NCI-H1694 treated with DMSO at 0.1 percent for 48 hours (cell line): ENCODE results near the gene DPYSL4.

Source experiments
- DNase-seq: peaks from one replicate; lab custom pipeline; 2025; lab: John Stamatoyannopoulos, UW

DPYSL4 gene

DNA sequence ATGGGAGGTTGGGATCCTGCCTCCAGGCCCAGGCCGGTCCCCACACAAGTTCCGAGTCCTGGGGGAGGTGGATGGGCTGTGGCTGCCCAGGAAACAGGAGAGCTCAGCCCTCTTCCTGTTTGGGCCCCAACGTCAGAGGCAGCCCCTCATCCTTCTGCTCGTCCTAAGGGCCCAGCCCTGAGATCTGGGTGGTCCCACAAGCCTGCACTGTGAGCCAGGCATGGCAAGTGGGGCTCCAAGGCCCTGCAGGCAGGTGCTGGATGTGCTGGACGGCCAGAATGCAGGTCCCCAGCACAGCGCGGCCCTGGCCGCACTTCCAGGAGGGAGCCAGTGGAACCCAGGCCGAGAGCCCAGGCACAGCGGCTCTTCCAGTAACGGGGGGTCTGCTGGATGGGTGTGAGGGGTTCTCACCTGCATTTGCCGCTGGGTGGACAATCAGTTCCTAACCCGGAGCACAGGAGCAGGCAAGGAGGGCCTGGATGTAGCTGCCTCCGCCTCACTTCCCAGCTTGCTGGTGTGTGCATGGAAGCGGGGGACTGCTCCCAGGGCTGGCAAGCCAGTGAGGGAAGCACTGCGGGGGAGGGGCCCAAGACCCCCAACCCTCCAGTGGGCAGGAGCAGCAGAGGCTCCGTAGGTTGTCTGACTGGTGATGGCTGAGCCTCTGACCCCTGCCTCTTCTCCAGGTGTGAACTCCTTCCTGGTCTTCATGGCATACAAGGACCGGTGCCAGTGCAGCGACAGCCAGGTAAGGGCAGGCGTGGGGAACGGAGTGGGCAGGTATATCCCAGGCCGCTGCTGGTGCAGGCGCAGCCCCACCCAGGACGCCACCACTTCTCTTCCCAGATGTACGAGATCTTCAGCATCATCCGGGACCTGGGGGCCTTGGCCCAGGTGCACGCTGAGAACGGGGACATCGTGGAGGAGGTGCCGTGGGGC lies 9.7 kb downstream of the DPYSL4 start:
- no peak for DNase-seq

DNA sequence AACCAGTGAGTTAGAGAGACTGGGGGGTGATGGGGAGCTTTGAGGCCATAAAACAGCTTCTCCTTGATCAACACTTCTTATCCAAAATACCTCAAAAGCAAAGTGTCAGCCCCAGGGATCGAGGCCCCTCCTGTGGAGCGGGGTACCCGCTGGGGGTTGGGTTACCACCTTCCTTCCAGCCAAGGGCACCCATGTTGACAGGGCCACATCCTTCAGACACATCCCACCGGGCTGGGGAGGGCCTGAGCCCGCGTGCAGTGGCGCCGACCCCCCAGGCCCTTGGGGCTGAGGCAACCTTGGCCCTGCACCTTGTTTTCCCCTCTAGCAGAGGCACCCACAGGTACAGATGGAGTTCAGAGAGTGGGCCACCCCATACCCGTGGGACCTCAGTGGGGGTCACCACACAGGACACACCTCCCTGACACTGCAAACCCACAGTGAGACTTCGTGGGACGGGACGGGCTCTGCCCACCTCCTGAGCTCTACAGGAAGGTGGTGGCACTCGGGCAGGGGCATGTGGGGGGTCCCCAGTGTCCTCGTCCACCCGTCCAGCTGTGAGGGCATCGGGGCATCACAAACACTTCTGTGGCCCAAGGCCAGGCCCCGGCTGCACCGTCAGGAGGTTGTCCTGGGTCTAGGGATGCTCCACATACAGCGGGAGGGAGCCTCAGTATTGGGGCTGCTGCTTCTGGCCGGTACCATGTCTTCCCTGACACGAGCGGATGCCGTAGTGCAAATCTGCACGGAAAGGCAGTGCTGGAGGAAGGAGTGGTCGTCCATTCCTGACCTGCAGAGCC lies 10.7 kb downstream of the DPYSL4 start:
- no peak for DNase-seq

DNA sequence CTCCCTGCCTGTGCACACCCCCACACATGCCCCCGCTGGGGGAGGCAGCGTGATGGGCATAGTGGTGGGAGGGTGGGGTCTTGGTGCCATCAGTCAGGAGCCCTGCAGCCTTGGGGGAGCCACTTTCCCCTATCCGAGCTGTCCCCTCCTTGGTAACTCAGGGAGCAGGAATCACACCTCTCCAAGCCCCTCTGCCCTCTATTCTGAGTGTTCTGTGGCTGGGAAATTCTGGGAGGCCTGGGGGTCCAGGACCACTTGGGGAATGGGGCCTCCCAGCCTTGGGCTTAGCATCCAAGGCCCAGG lies 11.3 kb downstream of the DPYSL4 start:
- no peak for DNase-seq

DNA sequence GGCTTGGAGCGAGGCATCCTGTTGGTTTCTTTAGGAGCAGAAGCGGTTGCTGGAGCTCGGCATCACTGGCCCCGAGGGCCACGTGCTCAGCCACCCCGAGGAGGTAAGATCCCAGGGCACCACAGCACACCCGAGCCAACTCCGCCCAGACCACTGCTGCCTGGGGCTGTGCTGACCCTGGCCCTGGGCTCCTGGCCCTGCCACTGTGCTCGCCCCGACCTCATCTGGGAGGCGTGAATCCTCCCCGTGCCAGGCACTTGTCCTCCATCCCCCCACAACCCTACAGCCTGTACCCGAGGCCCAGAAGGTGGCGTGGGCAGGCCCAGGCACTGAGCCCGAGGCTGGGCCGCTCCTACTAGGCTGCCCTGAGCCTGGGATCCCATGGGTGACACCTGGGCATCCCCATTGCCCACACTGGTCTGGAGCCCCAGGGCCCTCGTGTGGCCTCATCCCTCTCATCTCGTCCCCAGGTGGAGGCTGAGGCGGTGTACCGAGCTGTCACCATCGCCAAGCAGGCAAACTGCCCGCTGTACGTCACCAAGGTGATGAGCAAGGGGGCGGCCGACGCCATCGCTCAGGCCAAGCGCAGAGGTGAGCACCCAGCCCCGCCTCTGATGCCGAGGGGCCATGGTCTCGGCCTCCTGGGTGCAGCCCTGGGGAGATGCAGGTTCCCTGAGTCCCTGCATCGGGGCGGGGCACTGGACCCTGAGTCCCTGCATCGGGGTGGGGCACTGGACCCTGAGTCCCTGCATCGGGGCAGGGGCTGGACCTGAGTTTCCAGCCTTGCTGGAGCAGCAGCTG lies 11.8 kb downstream of the DPYSL4 start:
- DNase-seq, result no peak

DNA sequence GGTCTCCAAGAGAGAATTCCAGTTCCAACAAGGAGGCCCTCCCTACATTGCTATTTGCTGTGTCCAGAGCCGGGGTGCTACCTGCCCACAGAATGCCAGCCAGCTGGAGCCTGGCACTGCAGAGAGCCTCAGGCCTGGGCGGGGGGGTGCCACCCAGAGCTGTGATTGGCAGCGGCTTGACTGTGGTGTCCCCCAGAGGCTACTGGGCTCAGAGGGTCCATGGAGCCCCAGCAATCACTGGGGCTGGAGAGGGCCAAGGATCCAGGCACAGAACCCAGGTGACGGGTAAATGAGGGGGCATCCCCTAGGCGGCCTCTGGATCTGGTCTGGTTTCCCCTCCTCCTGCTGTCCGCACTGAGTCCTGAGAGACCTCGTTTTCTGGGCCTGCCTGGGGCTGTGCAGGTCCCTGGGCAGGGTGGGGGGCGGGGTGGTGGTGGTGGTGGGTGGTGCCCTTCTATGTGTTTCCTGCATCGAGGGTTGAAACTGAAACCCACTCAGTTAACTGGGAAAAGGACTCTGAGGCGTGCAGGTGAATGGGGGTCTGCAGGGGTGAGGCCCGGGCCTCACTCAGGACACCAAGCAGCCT lies 12.6 kb downstream of the DPYSL4 start:
- no peak for DNase-seq

DNA sequence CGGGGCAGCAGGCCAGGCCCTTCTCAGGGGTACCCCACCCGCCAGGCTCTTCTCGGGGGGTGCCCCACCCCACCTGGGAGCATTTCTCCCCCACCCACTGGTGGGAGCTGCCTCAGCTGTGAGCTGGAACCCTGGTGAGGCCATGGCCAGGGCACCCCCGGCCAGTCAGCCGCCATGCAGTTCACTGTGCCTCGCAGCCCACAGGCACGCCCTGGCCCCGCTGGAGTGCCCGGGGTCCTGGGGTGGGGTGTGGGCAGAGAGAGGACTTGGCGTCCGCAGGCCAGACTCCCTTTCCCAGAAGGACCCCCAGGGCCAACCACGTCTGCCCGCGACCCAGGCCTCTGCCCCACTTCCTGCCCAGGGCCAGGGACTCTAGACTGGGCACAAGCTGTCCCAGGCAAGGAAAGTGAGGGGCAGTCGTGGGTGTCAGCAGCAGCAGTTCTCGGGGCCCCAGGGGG lies 13.1 kb downstream of the DPYSL4 start:
- no peak for DNase-seq

DNA sequence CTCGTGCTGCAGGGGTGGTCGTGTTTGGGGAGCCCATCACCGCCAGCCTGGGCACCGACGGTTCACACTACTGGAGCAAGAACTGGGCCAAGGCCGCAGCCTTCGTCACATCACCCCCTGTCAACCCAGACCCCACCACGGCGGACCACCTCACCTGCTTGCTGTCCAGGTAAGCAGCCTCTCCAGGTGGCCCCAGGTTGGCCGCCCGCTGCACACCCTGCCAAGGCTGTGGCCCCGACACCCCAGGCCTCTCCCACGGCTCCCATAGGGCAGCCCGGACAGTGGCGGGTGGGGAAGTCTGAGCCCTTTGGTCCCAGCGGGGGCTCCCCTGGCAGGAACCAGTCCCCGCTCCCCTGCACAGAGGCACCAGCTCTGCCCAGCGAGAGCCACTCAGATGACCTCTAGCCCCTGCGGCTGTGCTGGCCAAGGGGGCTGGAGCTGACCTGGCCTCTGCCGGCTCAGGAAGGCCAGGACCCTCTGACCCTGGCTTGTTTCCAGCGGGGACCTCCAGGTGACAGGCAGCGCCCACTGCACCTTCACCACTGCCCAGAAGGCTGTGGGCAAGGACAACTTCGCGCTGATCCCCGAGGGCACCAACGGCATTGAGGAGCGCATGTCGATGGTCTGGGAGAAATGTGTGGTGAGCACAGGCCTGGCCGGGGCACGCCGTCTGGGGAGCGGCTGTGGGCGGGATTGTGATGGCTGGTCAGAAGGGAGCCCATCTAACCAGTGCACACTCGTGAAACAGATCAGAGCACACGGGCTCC lies 13.8 kb downstream of the DPYSL4 start:
- no peak for DNase-seq

DNA sequence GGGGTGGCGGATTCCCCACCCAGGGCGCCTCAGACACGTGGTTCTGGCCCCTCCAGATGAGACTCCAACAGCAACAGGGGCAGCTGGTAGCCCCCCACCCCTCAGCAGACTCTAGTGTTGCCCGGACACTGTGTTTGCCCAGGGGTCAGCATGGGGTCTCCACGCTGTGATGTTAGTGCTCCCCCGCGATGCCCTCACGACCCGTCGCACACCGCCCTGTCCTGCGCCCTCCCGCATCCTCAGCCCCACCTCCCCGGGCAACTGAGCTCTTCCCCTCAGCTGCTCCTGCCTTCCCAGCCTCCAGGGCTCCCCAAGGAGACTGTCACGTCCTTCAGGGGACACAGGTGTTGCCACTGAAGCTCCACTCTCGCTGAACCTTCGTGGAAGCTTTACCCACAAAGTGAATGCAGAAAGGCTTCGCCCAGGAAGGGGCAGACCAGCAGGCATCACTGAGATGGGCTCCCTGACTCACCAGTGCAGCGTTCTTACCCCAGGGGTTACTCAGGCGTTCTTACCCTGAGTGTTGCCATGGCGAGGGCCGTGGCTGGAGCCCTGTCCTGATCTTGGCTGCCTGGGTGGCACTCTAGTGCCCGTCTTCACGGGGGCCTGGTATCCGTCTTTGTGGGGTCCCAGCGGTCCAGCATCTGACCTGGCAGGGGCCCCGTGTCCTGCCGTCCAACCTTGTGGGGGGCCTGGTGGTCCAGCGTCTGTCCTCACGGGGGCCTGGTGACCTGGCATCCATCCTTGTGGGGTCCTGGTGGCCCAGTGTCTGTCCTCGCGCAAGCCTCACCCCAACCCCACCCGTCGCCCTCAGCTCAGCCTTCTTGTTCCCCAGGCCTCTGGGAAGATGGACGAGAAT lies 14.6 kb downstream of the DPYSL4 start:
- DNase-seq, result no peak

DNA sequence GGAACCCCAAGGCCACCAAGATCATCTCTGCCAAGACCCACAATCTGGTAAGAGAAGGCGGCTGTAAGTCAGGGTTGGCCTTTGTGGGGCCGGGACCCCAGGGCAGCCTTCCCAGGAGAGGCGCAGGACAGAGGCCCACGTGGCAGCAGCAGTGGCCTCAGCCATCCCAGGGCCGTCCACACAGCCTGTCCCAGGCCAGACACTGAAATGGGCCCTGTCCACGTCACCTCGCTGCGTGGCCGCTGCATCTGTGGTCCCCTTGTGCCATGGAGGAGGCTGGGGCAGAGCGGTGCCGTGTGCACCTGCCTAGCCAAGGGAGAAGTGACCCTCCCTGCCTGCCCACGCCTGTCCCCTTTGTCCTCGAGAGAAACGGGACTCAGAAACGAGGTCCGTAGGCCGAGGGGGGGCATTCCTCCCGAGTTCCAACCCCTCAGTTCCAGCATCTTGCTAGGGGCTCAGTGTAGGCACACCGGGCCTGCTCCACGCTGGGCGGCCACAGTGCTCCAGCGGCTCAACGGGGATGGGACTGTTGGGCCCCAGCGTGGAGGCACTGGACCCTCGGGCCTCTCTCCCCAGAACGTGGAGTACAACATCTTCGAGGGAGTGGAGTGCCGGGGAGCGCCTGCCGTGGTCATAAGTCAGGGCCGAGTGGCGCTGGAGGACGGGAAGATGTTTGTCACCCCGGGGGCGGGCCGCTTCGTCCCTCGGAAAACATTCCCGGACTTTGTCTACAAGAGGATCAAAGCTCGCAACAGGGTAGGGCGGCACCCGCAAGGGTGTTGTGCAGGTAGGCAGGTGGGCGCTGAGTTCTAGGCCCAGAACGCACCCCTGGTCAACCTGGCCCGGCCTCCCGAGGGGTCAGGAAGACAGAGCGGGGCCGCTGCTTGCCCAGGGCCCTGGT lies 15.6 kb downstream of the DPYSL4 start:
- DNase-seq, result no peak

DNA sequence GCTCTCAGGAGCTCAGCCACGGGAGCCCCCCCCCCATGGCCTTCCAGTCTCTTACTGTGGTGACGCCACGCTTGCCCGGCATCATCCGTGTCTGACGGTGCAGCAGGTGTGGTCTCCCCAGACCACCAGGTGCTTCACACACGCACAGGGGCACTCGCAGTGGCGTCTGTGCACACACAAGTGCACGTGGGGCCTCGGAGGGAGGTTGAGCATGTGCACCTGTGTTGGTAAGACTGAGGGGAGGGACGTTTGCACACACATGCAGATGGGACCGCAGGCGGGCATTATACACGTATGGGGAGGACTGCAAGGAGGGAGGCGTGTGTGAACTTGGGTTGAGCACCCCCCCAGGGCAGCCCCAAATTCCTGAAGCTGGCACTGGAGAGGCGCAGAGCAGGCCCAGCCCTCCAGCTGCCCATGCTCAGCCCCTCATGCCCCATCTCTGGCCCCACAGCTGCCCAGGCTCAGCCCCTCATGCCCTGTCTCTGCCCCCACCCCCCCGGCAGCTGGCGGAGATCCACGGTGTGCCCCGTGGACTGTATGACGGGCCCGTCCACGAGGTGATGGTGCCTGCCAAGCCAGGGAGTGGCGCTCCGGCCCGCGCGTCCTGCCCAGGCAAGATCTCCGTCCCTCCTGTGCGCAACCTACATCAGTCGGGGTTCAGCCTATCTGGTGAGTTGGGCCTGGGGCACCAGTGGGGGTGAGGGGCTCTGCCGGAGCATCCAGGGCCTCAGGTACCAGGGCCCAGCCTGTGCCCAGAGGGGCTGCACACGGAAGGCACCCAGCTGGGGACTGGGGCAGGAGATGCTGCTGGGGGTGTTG lies 16.7 kb downstream of the DPYSL4 start:
- DNase-seq, result no peak

DNA sequence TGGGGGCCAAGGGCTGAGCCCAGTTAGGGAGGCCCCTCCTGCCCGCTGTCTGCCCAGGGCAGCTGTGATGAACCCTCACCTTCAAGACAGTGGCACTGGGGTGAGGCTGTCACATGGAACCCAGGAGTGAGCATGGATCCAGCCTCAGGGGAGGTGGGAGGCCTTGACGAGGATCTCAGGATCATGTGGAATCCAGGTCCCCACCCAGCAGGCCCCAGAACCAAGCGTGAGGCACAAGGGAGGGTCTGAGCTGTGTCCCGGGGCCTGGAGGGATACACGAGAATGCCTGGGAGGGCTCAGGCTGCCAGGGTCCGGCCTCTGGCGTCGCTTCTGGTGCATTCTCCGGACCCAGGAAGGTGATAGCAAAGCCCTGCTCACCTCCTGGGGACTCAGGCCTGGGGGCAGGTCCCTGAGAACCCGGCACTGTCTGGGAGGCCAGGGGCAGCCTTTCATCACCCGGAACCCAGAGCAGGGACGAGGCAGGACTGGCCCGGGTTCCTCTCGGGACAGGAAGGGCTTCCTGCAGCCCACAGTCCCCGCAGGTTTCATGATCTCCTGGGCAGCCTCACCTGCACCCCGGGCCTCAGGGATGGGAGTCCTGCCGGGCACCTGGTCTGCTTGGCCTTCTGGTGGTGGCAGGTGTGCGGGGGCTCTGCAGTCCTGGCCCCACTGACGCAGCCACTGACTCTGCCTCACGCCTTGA lies 17.5 kb downstream of the DPYSL4 start:
- DNase-seq, result no peak

DNA sequence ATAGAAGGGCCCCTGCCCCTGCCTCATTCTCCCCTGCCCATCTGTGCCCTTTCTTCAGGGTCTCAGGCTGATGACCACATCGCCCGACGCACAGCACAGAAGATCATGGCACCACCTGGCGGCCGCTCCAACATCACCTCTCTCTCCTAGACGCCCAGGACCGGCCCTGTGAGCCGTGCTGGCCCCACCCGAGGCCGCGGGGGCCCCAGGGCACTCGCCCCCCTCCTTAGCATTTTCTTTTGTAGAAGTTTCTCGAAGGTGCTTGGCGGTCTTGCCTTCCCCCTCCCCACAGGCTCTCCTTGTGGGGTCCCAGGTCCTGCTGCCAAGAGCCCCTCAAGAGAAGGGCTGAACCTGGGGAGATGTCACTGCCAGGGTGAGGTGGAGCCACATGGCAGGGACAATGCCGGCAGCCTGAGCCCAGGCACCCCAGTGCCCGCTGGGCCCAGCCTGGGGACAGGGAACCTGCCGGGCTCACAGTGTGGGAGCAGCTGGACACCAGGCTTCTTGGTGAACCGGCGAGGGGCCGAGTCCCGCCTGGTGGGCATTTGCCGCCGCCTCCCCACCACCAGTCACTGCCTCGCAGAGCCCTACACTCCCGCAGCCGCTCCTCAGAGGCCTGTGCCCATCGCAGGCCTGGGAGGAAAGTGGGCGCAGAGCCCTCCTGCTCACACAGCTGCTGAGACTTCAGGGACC lies 18.2 kb downstream of the DPYSL4 start:
- DNase-seq, result no peak

DNA sequence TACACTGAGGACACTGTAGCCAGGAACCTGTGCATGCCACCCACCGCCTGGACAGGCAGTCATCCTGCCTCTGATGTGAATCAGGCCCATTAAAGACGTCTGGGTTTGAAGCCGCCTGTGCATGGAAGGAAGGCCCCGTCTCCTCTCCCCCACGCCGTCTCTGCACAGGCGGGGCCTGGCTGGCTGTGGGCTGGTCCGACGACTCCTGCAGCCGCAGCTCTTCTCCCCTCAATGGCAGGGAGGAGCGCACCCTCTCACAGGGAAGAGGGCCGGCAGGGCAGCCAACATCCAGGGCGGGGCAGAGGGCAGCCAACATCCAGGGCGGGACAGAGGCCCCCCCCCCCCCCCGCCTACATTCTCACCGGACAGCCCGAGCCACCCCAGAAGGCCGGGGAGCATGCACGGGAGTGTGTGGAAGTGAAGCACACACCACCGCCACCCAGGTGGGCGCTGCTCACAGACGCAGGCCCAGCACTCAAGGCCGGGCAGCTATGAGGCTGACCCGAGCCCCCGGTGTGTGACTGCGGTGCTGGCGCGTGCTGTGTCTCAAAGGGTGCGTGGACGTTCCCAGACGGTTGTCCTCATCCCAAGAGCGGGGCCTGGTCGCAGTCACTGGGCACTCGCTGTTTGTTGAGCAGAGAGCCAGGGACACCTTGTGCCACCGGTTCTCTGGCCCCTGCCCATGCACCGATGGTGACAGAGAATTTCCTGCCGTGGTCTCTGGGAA lies 19.1 kb downstream of the DPYSL4 start:
- DNase-seq, result no peak

DNA sequence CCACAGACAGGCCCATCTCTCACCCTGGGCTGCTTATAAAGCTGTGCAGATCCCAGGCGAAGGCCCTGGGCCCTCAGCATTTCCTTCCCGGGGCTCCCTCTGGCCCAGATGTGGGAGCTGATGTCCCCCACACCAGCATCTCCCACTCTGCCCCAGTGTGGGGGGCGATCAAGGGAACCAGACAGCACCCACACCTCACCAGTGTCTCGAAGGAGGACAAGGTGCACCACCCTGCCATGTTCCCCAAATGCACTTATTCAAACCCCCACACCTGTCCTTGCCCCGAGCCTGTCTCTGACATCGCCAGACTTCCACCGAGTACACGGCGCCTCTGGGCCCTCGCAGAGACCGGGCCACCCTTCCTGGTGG lies 19.6 kb downstream of the DPYSL4 start:
- no peak for DNase-seq

DNA sequence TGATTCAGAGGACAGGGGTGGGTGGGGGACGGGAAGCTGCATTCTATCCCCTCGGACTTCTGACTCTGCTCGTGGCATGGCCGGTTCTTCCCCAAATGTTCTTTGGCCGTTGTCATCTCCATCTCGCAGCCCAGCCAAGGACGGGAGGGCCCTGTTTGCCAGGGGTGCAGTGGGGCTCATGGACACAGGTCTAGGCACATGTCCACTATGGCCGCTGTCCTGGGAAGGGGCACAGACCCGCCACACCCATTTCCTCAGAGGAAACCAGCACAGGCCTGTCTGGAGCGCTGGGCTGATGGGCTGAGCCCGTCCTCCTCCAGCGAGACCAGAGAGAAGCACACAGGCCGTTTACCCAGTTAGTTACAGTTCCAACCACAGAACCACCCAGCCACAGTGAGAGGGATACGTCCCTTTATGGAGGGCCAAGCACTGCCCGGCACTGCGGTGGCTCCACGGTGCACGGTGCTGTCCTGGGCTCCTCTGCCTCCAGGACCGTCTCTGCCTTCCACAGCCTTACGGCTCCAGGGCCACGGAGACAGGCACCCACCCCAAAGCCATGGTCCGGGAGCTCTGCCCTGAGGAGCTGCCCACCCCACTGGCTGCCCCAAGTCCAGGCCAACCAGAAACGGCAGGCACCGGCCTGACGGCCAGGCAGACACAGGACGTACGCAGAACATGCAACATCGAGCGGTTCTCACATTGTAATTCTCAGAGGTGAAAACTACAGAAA lies 20.2 kb downstream of the DPYSL4 start:
- no peak for DNase-seq
